Measurements from ENCODE around the gene PAPSS2. TPM values are rescaled to one million over a fixed set of nuclear protein-coding genes. Genes with fewer than 3 reads are reported as not detected.

Gene PAPSS2
- total and polyA plus RNA-seq, 7 experiments from 2014 or later: 0.05 to 1.6 (median 0.22) TPM

DNA sequence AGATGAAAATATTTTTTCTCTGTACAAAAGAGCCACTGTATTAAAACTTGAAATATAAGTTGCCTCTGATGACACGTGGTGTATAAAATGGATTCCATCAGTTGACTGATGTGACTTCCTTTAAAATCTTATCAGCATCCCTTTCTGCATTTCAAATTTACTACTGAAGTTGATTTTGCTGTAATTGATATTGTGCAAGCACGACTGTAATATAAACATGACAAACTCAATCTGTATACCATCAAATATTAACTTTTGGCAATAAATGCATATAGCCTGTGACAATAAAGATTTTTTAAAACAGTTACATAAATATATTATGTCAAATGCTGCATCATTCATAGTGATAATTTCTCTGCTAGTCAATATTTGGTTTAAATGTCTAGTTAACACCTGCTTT is 7.8 kb downstream of the PAPSS2 start:
- Mint-ChIP-seq H3K36me3 (peaks cover 0 to 4% (median 0%) of the 10 kb centered on the region in 5 donors), H3K27me3 (peaks cover 20 to 43% (median 31%) of the 10 kb centered on the region in 5 donors), H3K4me3 (no peak overlapping the region), H3K9me3 (peaks cover 0 to 3% (median 0%) of the 10 kb centered on the region in 11 donors), H3K4me1 (peaks cover 0 to under 1% (median 0%) of the 10 kb centered on the region in 7 donors), H3K27ac (no peak overlapping the region)
- Histone ChIP-seq H3K9me3 (ENCODE audit: control insufficient read depth in 2 of 3, low read length in 3 of 3) (no peaks in the 10 kb centered on the region), H3K36me3 (ENCODE audit: control insufficient read depth in 2 of 3, insufficient read depth in 3 of 3, low read length in 3 of 3) (no peaks in the 10 kb centered on the region), H3K27ac (ENCODE audit: low read depth, low read length) (no peak overlapping the region), H3K27me3 (ENCODE audit: control insufficient read depth in 2 of 2, insufficient read depth in 2 of 2, low read length in 2 of 2) (no peaks in the 10 kb centered on the region), H3K4me3 (ENCODE audit: low read length) (no peak overlapping the region), H3K4me1 (ENCODE audit: control insufficient read depth in 2 of 2, insufficient read depth in 2 of 2, low read length in 2 of 2) (no peaks in the 10 kb centered on the region)
- intact Hi-C loops (cut with micrococcal nuclease): no loop called here
- ChIA-PET CTCF (no interaction called here), POLR2A (no interaction called here)
- ATAC-seq (no peak), DNase-seq (no peak)

GRCh38 chr10:87668324-87669074 is 8.8 kb downstream of the PAPSS2 start:
- H3K4me1 ChIP-seq (ENCODE audit: control insufficient read depth in 2 of 2, insufficient read depth in 2 of 2, low read length in 2 of 2): no peaks in the 10 kb centered on the region
- Mint-ChIP-seq H3K36me3 (peaks cover 0 to 4% (median 0%) of the 10 kb centered on the region in 5 donors), H3K4me1 (peaks cover 0 to 2% (median 0%) of the 10 kb centered on the region in 7 donors), H3K27me3 (peaks cover 16 to 34% (median 29%) of the 10 kb centered on the region in 5 donors), H3K27ac (no peak overlapping the region), H3K9me3 (peaks cover 0 to 3% (median 0%) of the 10 kb centered on the region in 11 donors), H3K4me3 (no peak overlapping the region)
- ATAC-seq: peak; percentile 56
- no peak for DNase-seq
- no peaks in the 10 kb centered on the region for H3K36me3 ChIP-seq (ENCODE audit: control insufficient read depth in 2 of 3, insufficient read depth in 3 of 3, low read length in 3 of 3)
- no peaks in the 10 kb centered on the region for H3K9me3 ChIP-seq (ENCODE audit: control insufficient read depth in 2 of 3, low read length in 3 of 3)
- H3K27ac ChIP-seq (ENCODE audit: low read depth, low read length): no peak overlapping the region
- intact Hi-C loops (cut with micrococcal nuclease): no loop called here
- H3K27me3 ChIP-seq (ENCODE audit: control insufficient read depth in 2 of 2, insufficient read depth in 2 of 2, low read length in 2 of 2): no peaks in the 10 kb centered on the region
- no peak overlapping the region for H3K4me3 ChIP-seq (ENCODE audit: low read length)
- CTCF ChIA-PET: interaction anchor here (0.6 kb wide), 1 partner anchor 14 kb away, joined by 3 read pairs; no protein-coding TSS in a partner anchor
- POLR2A ChIA-PET: no interaction called here

GRCh38 chr10:87669752-87670151 is 10.1 kb downstream of the PAPSS2 start:
- ChIA-PET CTCF (no interaction called here), POLR2A (no interaction called here)
- Mint-ChIP-seq H3K27me3 (peaks cover 14 to 28% (median 27%) of the 10 kb centered on the region in 5 donors), H3K4me3 (no peak overlapping the region), H3K4me1 (peaks cover 0 to 2% (median 0%) of the 10 kb centered on the region in 7 donors), H3K27ac (no peak overlapping the region), H3K36me3 (peaks cover 0 to 4% (median 0%) of the 10 kb centered on the region in 5 donors), H3K9me3 (peaks cover 0 to 2% (median 0%) of the 10 kb centered on the region in 11 donors)
- Histone ChIP-seq H3K9me3 (ENCODE audit: control insufficient read depth in 2 of 3, low read length in 3 of 3) (no peaks in the 10 kb centered on the region), H3K27ac (ENCODE audit: low read depth, low read length) (no peak overlapping the region), H3K4me1 (ENCODE audit: control insufficient read depth in 2 of 2, insufficient read depth in 2 of 2, low read length in 2 of 2) (no peaks in the 10 kb centered on the region), H3K27me3 (ENCODE audit: control insufficient read depth in 2 of 2, insufficient read depth in 2 of 2, low read length in 2 of 2) (no peaks in the 10 kb centered on the region), H3K36me3 (ENCODE audit: control insufficient read depth in 2 of 3, insufficient read depth in 3 of 3, low read length in 3 of 3) (no peaks in the 10 kb centered on the region), H3K4me3 (ENCODE audit: low read length) (no peak overlapping the region)
- intact Hi-C loops (cut with micrococcal nuclease): no loop called here
- ATAC-seq: no peak
- DNase-seq: no peak

DNA sequence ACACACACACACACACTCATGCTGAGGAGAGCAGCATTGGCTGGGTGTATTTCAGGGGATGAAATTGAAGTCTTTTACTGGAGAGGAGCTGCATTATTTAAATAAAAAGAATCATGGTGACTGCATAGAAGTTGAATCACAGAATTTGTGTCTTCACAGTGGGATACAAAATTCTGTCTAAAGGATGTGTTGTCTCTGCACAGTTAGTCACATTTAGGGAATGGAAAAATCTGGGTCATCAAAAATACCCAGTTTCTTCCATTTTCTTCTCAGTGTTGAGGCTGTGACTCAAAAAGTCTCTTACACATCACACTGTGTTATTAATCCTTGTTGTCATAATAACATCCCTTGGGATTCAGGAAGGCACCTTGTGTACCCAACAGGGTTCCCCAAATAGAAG is 10.9 kb downstream of the PAPSS2 start:
- Mint-ChIP-seq H3K27ac (no peak overlapping the region), H3K9me3 (no peaks in the 10 kb centered on the region), H3K27me3 (peaks cover 14 to 23% (median 21%) of the 10 kb centered on the region in 5 donors), H3K4me3 (no peak overlapping the region), H3K4me1 (peaks cover 0 to 2% (median 0%) of the 10 kb centered on the region in 7 donors), H3K36me3 (peaks cover 0 to 4% (median 0%) of the 10 kb centered on the region in 5 donors)
- Histone ChIP-seq H3K4me1 (ENCODE audit: control insufficient read depth in 2 of 2, insufficient read depth in 2 of 2, low read length in 2 of 2) (no peaks in the 10 kb centered on the region), H3K9me3 (ENCODE audit: control insufficient read depth in 2 of 3, low read length in 3 of 3) (no peaks in the 10 kb centered on the region), H3K27ac (ENCODE audit: low read depth, low read length) (no peak overlapping the region), H3K36me3 (ENCODE audit: control insufficient read depth in 2 of 3, insufficient read depth in 3 of 3, low read length in 3 of 3) (no peaks in the 10 kb centered on the region), H3K27me3 (ENCODE audit: control insufficient read depth in 2 of 2, insufficient read depth in 2 of 2, low read length in 2 of 2) (no peaks in the 10 kb centered on the region), H3K4me3 (ENCODE audit: low read length) (no peak overlapping the region)
- ATAC-seq (no peak), DNase-seq (no peak)
- CTCF ChIA-PET: no interaction called here
- intact Hi-C loops (cut with micrococcal nuclease): no loop called here
- POLR2A ChIA-PET: no interaction called here

DNA sequence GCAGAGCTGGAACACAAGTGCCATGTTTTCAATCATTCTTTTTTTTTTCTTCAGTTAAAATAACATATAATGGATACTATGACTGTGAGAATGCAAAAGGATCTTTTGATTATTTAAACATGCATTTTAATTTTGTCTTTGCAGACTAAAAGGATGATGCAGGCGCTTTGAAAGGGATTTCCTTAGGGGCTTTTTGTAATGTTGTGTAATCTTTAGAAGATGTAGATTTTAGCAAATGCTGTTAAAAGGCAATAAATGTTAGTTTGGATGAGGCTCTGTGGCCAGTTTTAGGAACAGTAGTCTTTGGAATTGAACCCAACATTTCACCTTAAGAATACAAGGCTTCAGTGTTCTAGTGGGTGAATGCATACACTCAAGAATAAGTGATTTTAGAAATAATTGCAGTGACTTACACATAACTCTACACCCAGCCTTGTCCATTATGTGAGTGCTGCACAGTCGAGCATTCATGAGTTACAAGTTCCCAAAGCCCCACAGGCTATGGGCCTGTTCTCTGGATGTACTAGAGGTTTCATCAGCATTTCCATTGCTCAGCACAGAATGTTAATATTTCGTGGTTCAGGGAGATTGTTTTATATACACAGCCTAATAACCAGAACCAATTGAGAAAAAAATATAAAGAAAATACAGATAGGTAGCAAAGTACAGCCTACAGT is 11.6 kb downstream of the PAPSS2 start:
- no peak overlapping the region for H3K4me3 ChIP-seq (ENCODE audit: low read length)
- Mint-ChIP-seq H3K27ac (no peak overlapping the region), H3K36me3 (peaks cover 0 to 4% (median 0%) of the 10 kb centered on the region in 5 donors), H3K9me3 (no peaks in the 10 kb centered on the region), H3K4me3 (no peak overlapping the region), H3K27me3 (peaks cover 12 to 22% (median 15%) of the 10 kb centered on the region in 5 donors), H3K4me1 (peaks cover 0 to 2% (median 0%) of the 10 kb centered on the region in 7 donors)
- intact Hi-C loops (cut with micrococcal nuclease): no loop called here
- no peaks in the 10 kb centered on the region for H3K27me3 ChIP-seq (ENCODE audit: control insufficient read depth in 2 of 2, insufficient read depth in 2 of 2, low read length in 2 of 2)
- POLR2A ChIA-PET: no interaction called here
- H3K9me3 ChIP-seq (ENCODE audit: control insufficient read depth in 2 of 3, low read length in 3 of 3): no peaks in the 10 kb centered on the region
- CTCF ChIA-PET: no interaction called here
- no peaks in the 10 kb centered on the region for H3K36me3 ChIP-seq (ENCODE audit: control insufficient read depth in 2 of 3, insufficient read depth in 3 of 3, low read length in 3 of 3)
- H3K27ac ChIP-seq (ENCODE audit: low read depth, low read length): no peak overlapping the region
- no peaks in the 10 kb centered on the region for H3K4me1 ChIP-seq (ENCODE audit: control insufficient read depth in 2 of 2, insufficient read depth in 2 of 2, low read length in 2 of 2)
- DNase-seq (no peak), ATAC-seq (no peak)

- Histone ChIP-seq H3K4me1 (ENCODE audit: control insufficient read depth in 2 of 2, insufficient read depth in 2 of 2, low read length in 2 of 2) (no peaks in the 10 kb centered on the region), H3K4me3 (ENCODE audit: low read length) (no peak overlapping the region), H3K27ac (ENCODE audit: low read depth, low read length) (no peak overlapping the region), H3K36me3 (ENCODE audit: control insufficient read depth in 2 of 3, insufficient read depth in 3 of 3, low read length in 3 of 3) (no peaks in the 10 kb centered on the region), H3K27me3 (ENCODE audit: control insufficient read depth in 2 of 2, insufficient read depth in 2 of 2, low read length in 2 of 2) (no peaks in the 10 kb centered on the region), H3K9me3 (ENCODE audit: control insufficient read depth in 2 of 3, low read length in 3 of 3) (no peaks in the 10 kb centered on the region)
- POLR2A ChIA-PET: no interaction called here
- Mint-ChIP-seq H3K4me1 (peaks cover 0 to 2% (median 0%) of the 10 kb centered on the region in 7 donors), H3K9me3 (no peaks in the 10 kb centered on the region), H3K27me3 (peaks cover 8 to 26% (median 15%) of the 10 kb centered on the region in 5 donors), H3K27ac (peak overlapping the region in 1 of 9 donors; percentile 9), H3K36me3 (no peaks in the 10 kb centered on the region), H3K4me3 (no peak overlapping the region)
- intact Hi-C loops (cut with micrococcal nuclease): no loop called here
- CTCF ChIA-PET: no interaction called here
- no peak for ATAC-seq
- DNase-seq: no peak
Measured at GRCh38 chr10:87672551-87672950, 12.9 kb downstream of the PAPSS2 start.

All from naive thymus-derived CD4-positive, alpha-beta T cell (primary cell).